Thyroid gland (tissue), 4 donors: ENCODE data around the gene ASPSCR1. TPM values are rescaled to one million over a fixed set of nuclear protein-coding genes. Genes with fewer than 3 reads are reported as not detected.

Experiments used
- DNase-seq, 2 donors: peaks; one replicate each; pipeline ENCODE4 v3.0.0-alpha.2; 2019
- H3K27ac ChIP-seq, 3 donors: fragments of 200-600 bp; sonication (generic); 1 replicate in 2 of 3; 2 replicates in 1 of 3; pipeline ENCODE4 v1.5.1; 2016 to 2019; ENCODE audit warnings: mild to moderate bottlenecking in 1 of 3, moderate library complexity in 1 of 3
- H3K27me3 ChIP-seq: fragments of 200-600 bp; sonication (generic); one replicate; pipeline ENCODE4 v1.5.1; 2019
- H3K36me3 ChIP-seq, 2 donors: fragments of 200-600 bp; sonication (generic); one replicate each; pipeline ENCODE4 v1.5.1; 2016 to 2019
- H3K4me1 ChIP-seq, 2 donors: fragments of 200-600 bp; sonication (generic); one replicate each; pipeline ENCODE4 v1.5.1; 2017 to 2019
- H3K4me3 ChIP-seq, 3 donors: fragments of 200-600 bp; sonication (generic); replicated peaks in 1 of 3; 1 replicate in 2 of 3; 2 replicates in 1 of 3; pipeline ENCODE4 v1.5.1; 2016; ENCODE audit warnings: mild to moderate bottlenecking in 1 of 3
- H3K9me3 ChIP-seq: fragments of 200-600 bp; sonication (generic); one replicate; pipeline ENCODE4 v1.5.1; 2017
- POLR2A ChIP-seq, 2 donors: fragments of 450-650 bp; IDR thresholded peaks; one replicate each; pipeline ENCODE4 v1.6.1; 2017; ENCODE audit warnings: antibody characterized with exemption in 2 of 2, mild to moderate bottlenecking in 2 of 2, moderate library complexity in 1 of 2
- WGBS, 2 donors: methylation state at CpG; one replicate each; pipeline ENCODE4 v1.1.5; 2017; 5-methylcytosine and 5-hydroxymethylcytosine counted together
- intact Hi-C: fragments of 100-400 bp; cut with DNase I; formaldehyde crosslinking; loops from one replicate; pipeline ENCODE4 v1.15.1; 2023
- total RNA-seq, 4 donors: library from RNA; depleted of rRNA; stranded (reverse); fragments of >200 nt; gene quantifications; one replicate each; pipeline ENCODE4 v1.2.3, GENCODE V29; 2016
- TF ChIP-seq, protein P1 (sequence below), 6 experiments: fragments of 200-600 bp in 3 of 6; fragments of 450-650 bp in 3 of 6; sonication (generic) in 3 of 6; IDR thresholded peaks; one replicate each; pipeline ENCODE4 v1.5.1; 2016 to 2019; ENCODE audit warnings: antibody characterized with exemption in 6 of 6, mild to moderate bottlenecking in 2 of 6, inconsistent platforms in 1 of 6, moderate library complexity in 1 of 6

Gene ASPSCR1
- total RNA-seq, 4 donors from 2014 or later, result 23.2 to 53.6 (median 35.7) TPM

DNA sequence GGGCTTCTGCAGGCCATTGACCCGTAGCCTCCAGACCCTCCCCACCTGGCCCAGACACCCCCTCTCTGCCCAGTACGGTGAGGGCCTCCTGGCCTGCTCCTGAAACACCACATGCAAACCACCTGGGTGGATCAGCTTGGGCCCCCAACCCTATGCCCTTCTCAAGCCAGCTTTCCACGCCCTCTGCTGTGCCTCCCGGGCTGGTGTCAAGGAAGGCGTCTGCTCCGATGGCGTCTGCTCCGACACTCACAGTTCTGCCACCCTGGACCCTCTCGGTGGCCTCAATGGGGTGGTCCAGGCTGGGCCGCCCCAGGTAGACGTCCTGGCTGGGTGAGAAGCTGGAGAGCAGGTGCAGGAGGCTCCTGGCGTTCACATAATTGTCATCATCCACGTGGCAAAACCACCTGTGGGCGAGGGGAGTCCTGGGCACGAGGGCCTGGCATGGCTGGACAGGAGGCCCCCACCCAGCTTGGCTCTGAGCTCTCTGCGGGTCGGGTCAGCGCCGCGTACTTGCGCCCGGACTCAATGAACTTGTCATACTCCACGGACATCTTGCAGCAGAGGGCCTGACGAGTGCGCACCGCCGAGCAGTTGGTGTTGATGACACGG, 72.8 kb downstream of the ASPSCR1 start:
- Histone ChIP-seq H3K36me3 (peaks cover 17% of the 10 kb centered on the region in 2 donors), H3K4me1 (peaks cover 18 to 19% of the 10 kb centered on the region in 2 donors), H3K4me3 (peak overlapping the region in 1 of 3 donors; percentile 85), H3K27ac (no peak overlapping the region), H3K27me3 (no peaks in the 10 kb centered on the region), H3K9me3 (no peaks in the 10 kb centered on the region)
- TF ChIP-seq POLR2A (IDR thresholded peaks at IDR 0.05), result no peak
- TF ChIP-seq, protein P1, sequence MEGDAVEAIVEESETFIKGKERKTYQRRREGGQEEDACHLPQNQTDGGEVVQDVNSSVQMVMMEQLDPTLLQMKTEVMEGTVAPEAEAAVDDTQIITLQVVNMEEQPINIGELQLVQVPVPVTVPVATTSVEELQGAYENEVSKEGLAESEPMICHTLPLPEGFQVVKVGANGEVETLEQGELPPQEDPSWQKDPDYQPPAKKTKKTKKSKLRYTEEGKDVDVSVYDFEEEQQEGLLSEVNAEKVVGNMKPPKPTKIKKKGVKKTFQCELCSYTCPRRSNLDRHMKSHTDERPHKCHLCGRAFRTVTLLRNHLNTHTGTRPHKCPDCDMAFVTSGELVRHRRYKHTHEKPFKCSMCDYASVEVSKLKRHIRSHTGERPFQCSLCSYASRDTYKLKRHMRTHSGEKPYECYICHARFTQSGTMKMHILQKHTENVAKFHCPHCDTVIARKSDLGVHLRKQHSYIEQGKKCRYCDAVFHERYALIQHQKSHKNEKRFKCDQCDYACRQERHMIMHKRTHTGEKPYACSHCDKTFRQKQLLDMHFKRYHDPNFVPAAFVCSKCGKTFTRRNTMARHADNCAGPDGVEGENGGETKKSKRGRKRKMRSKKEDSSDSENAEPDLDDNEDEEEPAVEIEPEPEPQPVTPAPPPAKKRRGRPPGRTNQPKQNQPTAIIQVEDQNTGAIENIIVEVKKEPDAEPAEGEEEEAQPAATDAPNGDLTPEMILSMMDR (IDR thresholded peaks at IDR 0.05), result no peak
- no peak for DNase-seq
- intact Hi-C loops, result no loop called here
- WGBS, 2 donors, result 89 to 90% methylated on average over 12 to 27 of the region's 28 CpGs

DNA sequence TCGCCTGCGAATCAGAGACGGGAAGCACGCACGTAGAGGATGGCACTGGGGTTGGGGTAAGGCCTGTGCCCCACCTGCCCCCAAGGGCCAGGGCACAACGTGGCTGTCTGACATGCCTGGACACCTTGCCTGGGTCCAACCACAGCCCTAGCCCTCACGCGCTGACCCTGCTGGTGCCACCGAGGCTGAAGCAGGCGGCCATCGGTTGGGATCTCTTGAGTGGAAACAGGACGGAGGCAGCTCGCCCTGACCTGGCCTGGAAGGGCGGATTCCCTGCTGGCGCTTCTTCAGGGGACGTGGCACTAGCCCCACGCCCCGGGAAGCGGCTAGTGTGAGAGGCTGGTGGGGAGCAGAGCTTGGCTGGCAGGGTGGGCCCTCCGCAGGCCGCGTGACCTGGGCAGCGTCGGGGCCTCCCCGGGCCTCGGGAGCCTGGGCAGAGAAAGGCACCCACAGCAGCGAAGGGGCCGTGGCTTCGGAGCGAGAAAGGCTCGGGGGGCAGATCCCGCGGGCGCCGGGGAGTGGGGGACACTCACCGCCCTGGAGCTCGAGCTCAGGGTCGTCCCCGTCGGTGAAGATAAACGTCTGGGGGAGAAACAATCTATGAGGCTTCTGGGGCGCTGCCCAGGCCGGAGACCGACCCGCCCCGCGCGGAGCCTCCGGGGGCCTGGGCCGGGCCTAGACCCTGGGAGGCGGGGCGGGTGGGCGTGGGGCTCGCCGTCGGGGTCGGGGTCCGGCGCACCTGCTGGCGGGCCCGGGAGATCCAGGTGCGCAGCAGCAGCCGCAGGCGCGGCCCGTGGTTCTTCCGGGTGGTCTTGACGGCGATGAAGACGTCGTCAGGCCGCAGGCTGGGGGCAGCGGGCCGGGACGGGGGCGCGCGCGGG, 73.6 kb downstream of the ASPSCR1 start:
- Histone ChIP-seq H3K4me1 (peaks cover 18 to 19% of the 10 kb centered on the region in 2 donors), H3K36me3 (peaks cover 24% of the 10 kb centered on the region in 2 donors), H3K9me3 (no peaks in the 10 kb centered on the region), H3K27me3 (no peaks in the 10 kb centered on the region), H3K4me3 (peak overlapping the region; percentile 40 to 85 (median 58)), H3K27ac (peak overlapping the region in 1 of 3 donors; percentile 18)
- WGBS, 2 donors, result 29 to 45% methylated on average over 10 to 15 of the region's 79 CpGs
- no peak for TF ChIP-seq POLR2A (IDR thresholded peaks at IDR 0.05)
- TF ChIP-seq, protein P1 (IDR thresholded peaks at IDR 0.05), result no peak
- intact Hi-C loops, result no loop called here
- DNase-seq, result no peak

DNA sequence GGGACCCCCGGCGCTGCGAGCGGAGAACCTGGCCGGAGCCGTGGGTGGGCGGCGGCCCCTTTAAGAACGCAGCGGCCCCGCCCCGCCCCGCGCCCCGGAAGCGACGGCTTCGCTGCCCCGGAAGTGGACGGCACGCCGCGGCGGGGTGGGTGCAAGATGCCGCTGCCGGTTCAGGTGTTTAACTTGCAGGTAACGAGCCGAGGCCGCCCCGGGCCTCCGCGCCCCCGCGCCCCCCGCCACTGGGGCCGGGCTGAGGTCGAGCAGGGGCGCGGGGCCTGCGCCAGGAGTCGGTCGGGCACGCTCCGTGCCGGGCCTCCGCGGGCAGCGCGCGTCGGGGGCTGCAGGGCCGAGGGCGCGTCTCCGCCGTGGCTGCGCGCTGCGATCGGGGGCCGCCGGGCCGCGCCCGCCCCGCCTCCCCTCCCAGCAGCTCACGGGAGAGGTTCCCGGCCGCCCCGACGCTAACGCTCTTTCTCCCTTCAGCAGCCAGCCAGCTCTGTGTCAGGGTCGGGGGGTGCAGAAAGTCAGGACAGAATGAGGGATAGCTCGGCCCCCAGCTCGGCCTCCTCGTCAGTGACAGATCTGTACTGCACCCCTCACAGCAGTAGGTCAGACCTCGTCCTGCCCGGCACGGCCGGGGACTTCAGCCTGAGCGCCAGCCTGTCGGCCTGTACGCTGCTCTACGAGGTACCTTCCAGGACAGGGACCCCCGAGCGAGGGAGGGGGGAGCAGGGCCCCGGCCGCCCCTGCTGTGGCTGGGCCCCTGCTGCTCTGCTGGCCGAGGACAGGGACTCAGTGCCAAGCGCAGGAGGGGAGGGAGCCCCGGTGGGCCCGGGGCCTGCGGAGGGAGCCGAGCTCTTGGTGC, 74.6 kb downstream of the ASPSCR1 start, which contains the start of the genes GPS1 and RFNG:
TSS of gene GPS1 (plus strand) at position 123 of the 862 bp plus-strand sequence. CDS start at position 157, 34 bp downstream.
TSS of gene RFNG (minus strand) at position 36 of the 862 bp plus-strand sequence. CDS start 45 bp downstream, outside the sequence.
- peak; percentile 78 to 80 for DNase-seq
- no peaks in the 10 kb centered on the region for H3K27me3 ChIP-seq
- H3K27ac ChIP-seq, result peak within 1 kb of the TSS in 1 of 3 donors; percentile 18
- peak within 1 kb of the TSS; percentile 50 to 85 (median 64) for H3K4me3 ChIP-seq
- peaks cover 18 to 19% of the 10 kb centered on the region in 2 donors for H3K4me1 ChIP-seq
- H3K36me3 ChIP-seq, result peaks cover 34% of the 10 kb centered on the region in 2 donors
- TF ChIP-seq, protein P1 (IDR thresholded peaks at IDR 0.05), result no peak
- peak in 1 of 2 donors; percentile 63 for TF ChIP-seq POLR2A (IDR thresholded peaks at IDR 0.05)
- no peaks in the 10 kb centered on the region for H3K9me3 ChIP-seq
- intact Hi-C loops, result no loop called here
- 0 to 3% methylated on average over 7 to 11 of the region's 94 CpGs for WGBS, 2 donors

- no peak overlapping the region for H3K27ac ChIP-seq
- no peaks in the 10 kb centered on the region for H3K9me3 ChIP-seq
- H3K27me3 ChIP-seq, result no peaks in the 10 kb centered on the region
- TF ChIP-seq, protein P1 (IDR thresholded peaks at IDR 0.05), result no peak
- no peak for TF ChIP-seq POLR2A (IDR thresholded peaks at IDR 0.05)
- DNase-seq, result no peak
- intact Hi-C loops, result no loop called here
- H3K36me3 ChIP-seq, result peaks cover 36 to 39% of the 10 kb centered on the region in 2 donors
- peak overlapping the region; percentile 50 to 85 (median 64) for H3K4me3 ChIP-seq
- WGBS, 2 donors, result 39 to 48% methylated on average over 5 to 11 of the region's 19 CpGs
- H3K4me1 ChIP-seq, result peaks cover 18 to 19% of the 10 kb centered on the region in 2 donors
These were observed 75.2 kb downstream of the ASPSCR1 start for GRCh38 chr17:82052638-82053059.
